Measurements from ENCODE around the gene DRC7.

DNA sequence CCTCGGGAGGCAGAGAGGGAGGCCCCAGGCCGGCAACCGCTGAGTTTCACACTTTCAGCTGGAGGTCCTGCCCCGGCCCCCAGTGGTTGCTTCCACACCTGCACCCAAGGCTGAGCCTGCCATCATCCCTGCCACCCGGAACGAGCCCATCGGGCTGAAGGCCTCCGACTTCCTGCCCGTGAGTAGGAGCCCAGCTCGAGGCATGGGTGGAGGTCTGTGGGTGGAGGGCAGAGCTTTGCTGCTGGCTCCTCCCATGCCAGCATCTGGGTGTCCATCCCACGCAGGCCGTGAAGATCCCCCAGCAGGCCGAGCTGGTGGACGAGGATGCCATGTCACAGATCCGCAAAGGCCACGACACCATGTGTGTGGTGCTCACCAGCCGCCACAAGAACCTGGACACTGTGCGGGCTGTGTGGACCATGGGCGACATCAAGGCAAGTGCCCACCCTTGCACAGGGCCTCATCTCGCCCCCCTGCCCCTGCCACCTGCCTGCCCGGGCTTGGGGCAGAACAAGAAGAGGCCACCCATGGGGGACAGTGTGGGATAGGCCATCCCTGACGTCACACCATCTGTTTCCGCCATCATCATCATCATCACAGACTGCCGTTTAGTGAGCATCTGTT is 60.6 kb downstream of the DRC7 start:
- TF ChIP-seq TAF1 (IDR thresholded peaks at IDR 0.05; ENCODE audit: low read depth) (no peak), POLR2AphosphoS5 (IDR thresholded peaks at IDR 0.05) (no peak), RAD21 (conservative IDR thresholded peaks at IDR 0.05) (no peak), EZH2 (IDR thresholded peaks at IDR 0.05; ENCODE audit: borderline replicate concordance, insufficient read depth, low read length, poor library complexity, severe bottlenecking) (no peak), SMC3 (conservative IDR thresholded peaks at IDR 0.05; ENCODE audit: poor library complexity) (no peak), MXI1 (conservative IDR thresholded peaks at IDR 0.05; ENCODE audit: poor library complexity, severe bottlenecking) (no peak), EP300 (conservative IDR thresholded peaks at IDR 0.05; ENCODE audit: poor library complexity, severe bottlenecking) (no peak)
- TF ChIP-seq, protein P1, sequence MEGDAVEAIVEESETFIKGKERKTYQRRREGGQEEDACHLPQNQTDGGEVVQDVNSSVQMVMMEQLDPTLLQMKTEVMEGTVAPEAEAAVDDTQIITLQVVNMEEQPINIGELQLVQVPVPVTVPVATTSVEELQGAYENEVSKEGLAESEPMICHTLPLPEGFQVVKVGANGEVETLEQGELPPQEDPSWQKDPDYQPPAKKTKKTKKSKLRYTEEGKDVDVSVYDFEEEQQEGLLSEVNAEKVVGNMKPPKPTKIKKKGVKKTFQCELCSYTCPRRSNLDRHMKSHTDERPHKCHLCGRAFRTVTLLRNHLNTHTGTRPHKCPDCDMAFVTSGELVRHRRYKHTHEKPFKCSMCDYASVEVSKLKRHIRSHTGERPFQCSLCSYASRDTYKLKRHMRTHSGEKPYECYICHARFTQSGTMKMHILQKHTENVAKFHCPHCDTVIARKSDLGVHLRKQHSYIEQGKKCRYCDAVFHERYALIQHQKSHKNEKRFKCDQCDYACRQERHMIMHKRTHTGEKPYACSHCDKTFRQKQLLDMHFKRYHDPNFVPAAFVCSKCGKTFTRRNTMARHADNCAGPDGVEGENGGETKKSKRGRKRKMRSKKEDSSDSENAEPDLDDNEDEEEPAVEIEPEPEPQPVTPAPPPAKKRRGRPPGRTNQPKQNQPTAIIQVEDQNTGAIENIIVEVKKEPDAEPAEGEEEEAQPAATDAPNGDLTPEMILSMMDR (IDR thresholded peaks at IDR 0.05; ENCODE audit: poor library complexity, severe bottlenecking) = no peak

Measured in neural cell (in vitro differentiated cells).